K562 (cell line): ENCODE results near the gene LRP1-AS. TPM values are rescaled to one million over a fixed set of nuclear protein-coding genes. Genes with fewer than 3 reads are reported as not detected.
A peak's percentile ranks its signal among the peaks of the same experiment; 100 is the strongest.

Experiments
- ARID3A ChIP-seq: IDR thresholded peaks from 2 replicates; pipeline ENCODE4 v1.6.1; 2012; ENCODE audit warnings: low read depth, low read length, improper control_type of control experiment, borderline replicate concordance
- CBFB ChIP-seq: sonication (generic); formaldehyde crosslinking; IDR thresholded peaks from 2 replicates; pipeline ENCODE4 v1.4.0; 2020; ENCODE audit warnings: mild to moderate bottlenecking, missing genetic modification reagents
- ETV6 ChIP-seq, 3 experiments: fragments of 150-350 bp in 1 of 3; sonication (generic) in 1 of 3; formaldehyde crosslinking in 1 of 3; IDR thresholded peaks; 2 replicates each; pipeline versions ENCODE4 v1.6.1 to v1.8.0; 2014 to 2022; ENCODE audit warnings: borderline replicate concordance in 2 of 3, low read depth in 2 of 3, antibody characterized with exemption in 1 of 3, low read length in 1 of 3, mild to moderate bottlenecking in 1 of 3, missing genetic modification reagents in 1 of 3
- FOXO4 ChIP-seq: fragments of 450-650 bp; formaldehyde crosslinking; IDR thresholded peaks from 2 replicates; pipeline ENCODE4 v1.4.0; 2020; ENCODE audit warnings: mild to moderate bottlenecking, moderate library complexity
- GATA2 ChIP-seq: sonication (generic); formaldehyde crosslinking; IDR thresholded peaks from 2 replicates; pipeline ENCODE4 v1.4.0; 2020; ENCODE audit warnings: mild to moderate bottlenecking, missing genetic modification reagents
- HCFC1 ChIP-seq: IDR thresholded peaks from 2 replicates; pipeline ENCODE4 v1.6.1; 2012; ENCODE audit warnings: low read depth, low read length, improper control_type of control experiment
- HDAC8 ChIP-seq: fragments of 450-650 bp; IDR thresholded peaks from 2 replicates; pipeline ENCODE4 v1.6.1; 2016; ENCODE audit warnings: mild to moderate bottlenecking, missing genetic modification characterization, moderate library complexity, missing compliant biosample characterization
- HNRNPK ChIP-seq: fragments of 200-400 bp; formaldehyde crosslinking; IDR thresholded peaks from one replicate; pipeline ENCODE4 v1.6.1; 2018; ENCODE audit warnings: mild to moderate bottlenecking, low read depth, low read length; ENCODE audit not compliant: poor library complexity, severe bottlenecking
- HOMEZ ChIP-seq: fragments of 250-450 bp; sonication (Bioruptor Pico); IDR thresholded peaks from 2 replicates; pipeline ENCODE4 v1.4.0; 2020; ENCODE audit warnings: mild to moderate bottlenecking, moderate library complexity
- HSF4 ChIP-seq: fragments of 250-450 bp; sonication (Bioruptor Pico); IDR thresholded peaks from 2 replicates; pipeline ENCODE4 v2.1.2; 2022; ENCODE audit warnings: mild to moderate bottlenecking, moderate library complexity, borderline replicate concordance
- MCM2 ChIP-seq: fragments of 450-650 bp; IDR thresholded peaks from 2 replicates; pipeline ENCODE4 v1.6.1; 2017; ENCODE audit warnings: low read depth, mild to moderate bottlenecking
- NCOA1 ChIP-seq: fragments of 450-650 bp; IDR thresholded peaks from 2 replicates; pipeline ENCODE4 v1.6.1; 2016; ENCODE audit warnings: low read depth
- NELFE ChIP-seq: IDR thresholded peaks from 2 replicates; pipeline ENCODE4 v1.6.1; 2011; ENCODE audit warnings: mild to moderate bottlenecking; ENCODE audit not compliant: insufficient read depth, insufficient read length
- PURB ChIP-seq: sonication (generic); formaldehyde crosslinking; IDR thresholded peaks from 2 replicates; pipeline ENCODE4 v1.9.0; 2021; ENCODE audit warnings: low read depth, mild to moderate bottlenecking, missing genetic modification reagents
- RUNX1 ChIP-seq: sonication (generic); IDR thresholded peaks from 2 replicates; pipeline ENCODE4 v1.6.1; 2016; ENCODE audit warnings: antibody characterized with exemption, low read depth
- SETDB1 ChIP-seq: IDR thresholded peaks from one replicate; pipeline ENCODE4 v1.6.1; 2012; ENCODE audit warnings: low read length, control low read depth, inconsistent platforms
- SLC30A9 ChIP-seq: fragments of 250-450 bp; sonication (Bioruptor Pico); IDR thresholded peaks from 2 replicates; pipeline ENCODE4 v1.8.0; 2022; ENCODE audit warnings: mild to moderate bottlenecking, moderate library complexity
- SMARCA4 ChIP-seq: fragments of 450-650 bp; IDR thresholded peaks from 2 replicates; pipeline ENCODE4 v1.6.1; 2016
- SMARCC2 ChIP-seq: fragments of 450-650 bp; IDR thresholded peaks from 2 replicates; pipeline ENCODE4 v1.6.1; 2017; ENCODE audit warnings: antibody characterized with exemption, moderate library complexity, mild to moderate bottlenecking, low read depth
- SMARCE1 ChIP-seq: fragments of 450-650 bp; IDR thresholded peaks from 2 replicates; pipeline ENCODE4 v1.7.1; 2016; ENCODE audit warnings: mild to moderate bottlenecking
- SMC3 ChIP-seq: conservative IDR thresholded peaks from 2 replicates; pipeline ENCODE4 v1.6.1; 2011; ENCODE audit warnings: low read depth, low read length, improper control_type of control experiment; ENCODE audit not compliant: insufficient read depth
- SOX6 ChIP-seq: fragments of 450-650 bp; IDR thresholded peaks from 2 replicates; pipeline ENCODE4 v1.6.1; 2014; ENCODE audit warnings: mild to moderate bottlenecking
- STAT5B ChIP-seq: fragments of 250-450 bp; sonication (Bioruptor Pico); IDR thresholded peaks from 2 replicates; pipeline ENCODE4 v1.8.0; 2021; ENCODE audit warnings: mild to moderate bottlenecking, inconsistent platforms
- ZBTB8A ChIP-seq: fragments of 450-650 bp; IDR thresholded peaks from 2 replicates; pipeline ENCODE4 v1.6.1; 2018; ENCODE audit warnings: mild to moderate bottlenecking, moderate library complexity; ENCODE audit not compliant: partially characterized antibody
- ZNF146 ChIP-seq: IDR thresholded peaks from one replicate; pipeline ENCODE4 v1.6.1; 2018; ENCODE audit warnings: missing compliant biosample characterization; ENCODE audit not compliant: unreplicated experiment
- ZNF217 ChIP-seq: sonication (generic); formaldehyde crosslinking; IDR thresholded peaks from 2 replicates; pipeline ENCODE4 v1.8.0; 2022; ENCODE audit warnings: mild to moderate bottlenecking, missing genetic modification reagents
- ZNF41 ChIP-seq: fragments of 250-450 bp; sonication (Bioruptor Pico); conservative IDR thresholded peaks from 2 replicates; pipeline ENCODE4 v1.4.0; 2020; ENCODE audit warnings: mild to moderate bottlenecking
- ZNF551 ChIP-seq: fragments of 250-450 bp; sonication (Bioruptor Pico); IDR thresholded peaks from 2 replicates; pipeline ENCODE4 v1.5.0; 2021; ENCODE audit warnings: mild to moderate bottlenecking, moderate library complexity
- ZNF717 ChIP-seq: fragments of 250-450 bp; sonication (Bioruptor Pico); IDR thresholded peaks from 2 replicates; pipeline ENCODE4 v1.5.0; 2021
- polyA plus RNA-seq, 8 experiments: library from polyadenylated mRNA; depleted of rRNA in 4 of 8; stranded (reverse) in 5 of 8; unstranded in 3 of 8; fragments of >200 nt; fragmentation: Nextera tagmentation in 2 of 8; fragmentation: Illumina TruSeq in 1 of 8; extraction: Ambion mirVana in 2 of 8; extraction: Trizol in 1 of 8; gene quantifications; 2 replicates each; pipeline versions ENCODE4 v1.2.1 to v1.2.3, GENCODE V29; 2011 to 2014; ENCODE audit warnings: inconsistent platforms in 1 of 8, missing spikeins in 1 of 8
- total RNA-seq, 7 experiments: library from RNA; depleted of rRNA in 6 of 7; stranded (reverse); fragments of >200 nt in 6 of 7; fragmentation: Illumina TruSeq in 2 of 7; extraction: Trizol in 2 of 7; gene quantifications; 2 replicates each; pipeline versions ENCODE4 v1.2.1 to v1.2.3, GENCODE V29; 2011 to 2021; ENCODE audit warnings: low replicate concordance in 1 of 7

The LRP1-AS gene
- total and polyA plus RNA-seq, 9 of the 15 experiments (the other 6 are each of a cell fraction or from before 2014, with no cell fraction given), result not detected

GRCh38 chr12:57097554-57097835 is 49.9 kb downstream of the LRP1-AS start (continued):
- TF ChIP-seq HOMEZ (CRISPR knock-in tag) (no peak), ETV6 (IDR thresholded peaks at IDR 0.05; ENCODE audit: borderline replicate concordance in 1 of 2, low read depth in 2 of 2, low read length in 1 of 2) (no peak), ETV6 (CRISPR knock-in tag; IDR thresholded peaks at IDR 0.05; ENCODE audit: borderline replicate concordance) (no peak), HCFC1 (no peak), SOX6 (no peak), NELFE (no peak), MCM2 (no peak), ZNF717 (CRISPR knock-in tag) (no peak), NCOA1 (no peak), SMARCE1 (peak; percentile 84; the same call in 1 of the 2 replicates), STAT5B (CRISPR knock-in tag) (no peak), HNRNPK (no peak), GATA2 (CRISPR knock-in tag) (peak; percentile 67), ZBTB8A (no peak), ARID3A (0 out of 2 replicates have a peak, but pooled peaks have one; percentile 19), RUNX1 (no peak), CBFB (CRISPR knock-in tag) (no peak), SMARCC2 (0 out of 2 replicates have a peak, but pooled peaks have one; percentile 31), ZNF217 (CRISPR knock-in tag) (no peak), SLC30A9 (CRISPR knock-in tag) (no peak), FOXO4 (no peak), HDAC8 (tag) (no peak), ZNF551 (CRISPR knock-in tag) (no peak), SETDB1 (no peak), SMARCA4 (peak; percentile 72), ZNF41 (no peak), ZNF146 (no peak), HSF4 (CRISPR knock-in tag) (no peak), SMC3 (no peak), PURB (CRISPR knock-in tag) (no peak)
